GM12878 (cell line): ENCODE measurements around the gene USP31.

ENCODE experiments used
- CTCF ChIP-seq, 3 experiments: IDR thresholded peaks in 2 of 3; conservative IDR thresholded peaks in 1 of 3; 2 replicates each; pipeline ENCODE4 v1.5.1; 2011; ENCODE audit warnings: low read depth in 3 of 3, low read length in 3 of 3, mild to moderate bottlenecking in 3 of 3, control low read depth in 2 of 3, moderate library complexity in 2 of 3, inconsistent platforms in 1 of 3, mixed read lengths in 1 of 3; ENCODE audit not compliant: control insufficient read depth in 2 of 3, insufficient read depth in 1 of 3; ENCODE audit errors: extremely low read depth in 1 of 3
- IRF5 ChIP-seq: fragments of 450-650 bp; IDR thresholded peaks from 2 replicates; pipeline ENCODE4 v1.6.1; 2017; ENCODE audit warnings: borderline replicate concordance
- MYC ChIP-seq: IDR thresholded peaks from 2 replicates; pipeline ENCODE4 v1.6.1; 2011; ENCODE audit warnings: mild to moderate bottlenecking, low read length, moderate library complexity, inconsistent platforms; ENCODE audit not compliant: insufficient read depth, insufficient replicate concordance, insufficient read length, severe bottlenecking
- POLR2A ChIP-seq: IDR thresholded peaks from 2 replicates; pipeline ENCODE4 v1.6.1; 2011; ENCODE audit warnings: low read depth, mild to moderate bottlenecking, low read length
- REST ChIP-seq: IDR thresholded peaks from 2 replicates; pipeline ENCODE4 v1.6.1; 2012; ENCODE audit warnings: mild to moderate bottlenecking, low read depth, low read length
- ZNF207 ChIP-seq: fragments of 450-650 bp; IDR thresholded peaks from 2 replicates; pipeline ENCODE4 v1.6.1; 2014; ENCODE audit warnings: antibody characterized with exemption, mild to moderate bottlenecking, borderline replicate concordance

GRCh38 chr16:23052908-23053580 is 96.2 kb downstream of the USP31 start:
- no peak for TF ChIP-seq ZNF207
- no peak for TF ChIP-seq CTCF (IDR thresholded peaks at IDR 0.05 in 2 of 3, conservative IDR thresholded peaks at IDR 0.05 in 1 of 3; ENCODE audit: control insufficient read depth in 2 of 3, extremely low read depth in 1 of 3, insufficient read depth in 1 of 3, low read depth in 3 of 3, low read length in 3 of 3)
- TF ChIP-seq IRF5 = no peak
- no peak for TF ChIP-seq REST
- TF ChIP-seq POLR2A = no peak
- no peak for TF ChIP-seq MYC
